Kidney (tissue), 14 donors: ENCODE results near the gene PIF1. TPM values are rescaled to one million over a fixed set of nuclear protein-coding genes. Genes with fewer than 3 reads are reported as not detected.

Source experiments
- DNase-seq, 5 donors: peaks; one replicate each; pipeline ENCODE4 v3.0.0-alpha.2; 2013 to 2020
- FAIRE-seq: peaks from 2 replicates; lab custom pipeline; 2012; peaks lifted over from hg19 to GRCh38; lab: Jason Lieb, UNC
- H3K27ac ChIP-seq, 2 donors: one replicate each; pipeline ENCODE4 v1.7.0; 2013; ENCODE audit warnings: low read depth in 2 of 2, low read length in 2 of 2, inconsistent platforms in 1 of 2
- H3K27me3 ChIP-seq: one replicate; pipeline ENCODE4 v1.7.1; 2013; ENCODE audit warnings: low read length, inconsistent platforms; ENCODE audit not compliant: control insufficient read depth, insufficient read depth
- H3K36me3 ChIP-seq, 3 donors: one replicate each; pipeline versions ENCODE4 v1.7.0 to v1.7.1; 2013; ENCODE audit warnings: low read length in 3 of 3, control low read depth in 1 of 3, inconsistent platforms in 1 of 3; ENCODE audit not compliant: insufficient read depth in 3 of 3, control insufficient read depth in 2 of 3
- H3K4me1 ChIP-seq, 3 donors: one replicate each; pipeline versions ENCODE4 v1.7.0 to v1.7.1; 2013; ENCODE audit warnings: low read length in 3 of 3, inconsistent platforms in 1 of 3, low read depth in 1 of 3; ENCODE audit not compliant: control insufficient read depth in 2 of 3, insufficient read depth in 2 of 3
- H3K4me3 ChIP-seq, 3 donors: one replicate each; pipeline versions ENCODE4 v1.7.0 to v1.8.1; 2013; ENCODE audit warnings: low read length in 3 of 3, control low read depth in 1 of 3, inconsistent platforms in 1 of 3
- H3K9ac ChIP-seq, 3 donors: one replicate each; pipeline versions ENCODE4 v1.7.0 to v1.7.1; 2013; ENCODE audit warnings: low read length in 3 of 3, control low read depth in 1 of 3, inconsistent platforms in 1 of 3
- H3K9me3 ChIP-seq, 3 donors: one replicate each; pipeline versions ENCODE4 v1.7.0 to v1.7.1; 2013; ENCODE audit warnings: low read length in 3 of 3, control low read depth in 1 of 3, inconsistent platforms in 1 of 3; ENCODE audit not compliant: control insufficient read depth in 2 of 3, insufficient read depth in 1 of 3
- CTCF ChIP-seq: IDR thresholded peaks from 3 replicates; pipeline ENCODE4 v1.5.1; 2012; ENCODE audit warnings: mild to moderate bottlenecking, moderate library complexity, borderline replicate concordance; ENCODE audit not compliant: insufficient read depth; ENCODE audit errors: extremely low read depth
- intact Hi-C: fragments of 100-400 bp; cut with DNase I; formaldehyde crosslinking; loops from one replicate; pipeline ENCODE4 v1.11.1; 2022
- polyA plus RNA-seq: library from polyadenylated mRNA; stranded (reverse); fragments of 350-450 nt; fragmentation: Illumina TruSeq; extraction: RNeasy Lipid Tissue Mini Kit (QIAGEN cat#74804); gene quantifications from one replicate; pipeline ENCODE4 v1.2.3, GENCODE V29; 2014; ENCODE audit warnings: low read depth, low replicate concordance; ENCODE audit not compliant: insufficient read depth
- total RNA-seq: library from RNA; stranded (reverse); fragmentation: NEBNext Ultra II Directional; extraction: Animal tissue kit (Norgen Biotek cat#: 25700); gene quantifications from one replicate; pipeline ENCODE4 v1.2.1, GENCODE V29; 2021
- donor health status: control.
- donor health status: control.
- donor health status: control.
- donor health status: control.
- donor health status: control.
- donor health status: DM: yes; HTN: yes; CAD: no.
- donor health status: Normal renal cell carcinoma (clear cell type).

The PIF1 gene
- total and polyA plus RNA-seq, 2 donors from 2014 or later: 0.47 to 2.0 TPM

GRCh38 chr15:64841060-64841343 is 15.6 kb upstream of the PIF1 start:
- H3K27me3 ChIP-seq: no peaks in the 10 kb centered on the region
- H3K4me3 ChIP-seq: peak overlapping the region; percentile 66 to 89 (median 81)
- DNase-seq (no peak), FAIRE-seq (no peak)
- H3K36me3 ChIP-seq: no peaks in the 10 kb centered on the region
- intact Hi-C loops: loop anchor here (10.0 kb wide), 1 partner anchor 64 kb away; no protein-coding TSS in a partner anchor
- TF ChIP-seq CTCF: no peak
- peak overlapping the region; percentile 21 to 87 (median 80) for H3K9ac ChIP-seq
- peaks cover 0 to 30% (median 22%) of the 10 kb centered on the region in 3 donors for H3K4me1 ChIP-seq
- no peaks in the 10 kb centered on the region for H3K9me3 ChIP-seq
- peak overlapping the region; percentile 88 to 95 for H3K27ac ChIP-seq

GRCh38 chr15:64837502-64837901 is 12.1 kb upstream of the PIF1 start:
- FAIRE-seq (no peak), DNase-seq (no peak)
- intact Hi-C loops: no loop called here
- Histone ChIP-seq H3K27me3 (no peaks in the 10 kb centered on the region), H3K36me3 (no peaks in the 10 kb centered on the region), H3K9me3 (no peaks in the 10 kb centered on the region), H3K27ac (no peak overlapping the region), H3K9ac (no peak overlapping the region), H3K4me3 (no peak overlapping the region), H3K4me1 (peaks cover 0 to 8% (median 4%) of the 10 kb centered on the region in 3 donors)
- no peak for TF ChIP-seq CTCF

- TF ChIP-seq CTCF: no peak
- H3K4me3 ChIP-seq: peak overlapping the region; percentile 30 to 51 (median 47)
- no peaks in the 10 kb centered on the region for H3K27me3 ChIP-seq
- intact Hi-C loops: no loop called here
- peak in 1 of 5 donors; percentile 36 for DNase-seq
- no peaks in the 10 kb centered on the region for H3K36me3 ChIP-seq
- no peaks in the 10 kb centered on the region for H3K9me3 ChIP-seq
- H3K9ac ChIP-seq: peak overlapping the region in 1 of 3 donors; percentile 27
- peak overlapping the region in 1 of 2 donors; percentile 13 for H3K27ac ChIP-seq
- H3K4me1 ChIP-seq: peaks cover 0 to 8% (median 4%) of the 10 kb centered on the region in 3 donors
- no peak for FAIRE-seq
Observed at GRCh38 chr15:64836023-64836536, 10.6 kb upstream of the PIF1 start.

- TF ChIP-seq CTCF: no peak
Observed at GRCh38 chr15:64833690-64834089, 8.2 kb upstream of the PIF1 start.

More at GRCh38 chr15:64833690-64834089, 8.2 kb upstream of the PIF1 start:
- peaks cover 0 to 2% (median 0%) of the 10 kb centered on the region in 3 donors for H3K4me1 ChIP-seq
- no peak overlapping the region for H3K4me3 ChIP-seq
- intact Hi-C loops: no loop called here
- H3K9me3 ChIP-seq: no peaks in the 10 kb centered on the region
- no peak overlapping the region for H3K27ac ChIP-seq
- no peak overlapping the region for H3K9ac ChIP-seq
- DNase-seq (no peak), FAIRE-seq (no peak)
- H3K36me3 ChIP-seq: no peaks in the 10 kb centered on the region
- H3K27me3 ChIP-seq: no peaks in the 10 kb centered on the region
